Neuron (in vitro differentiated cells): ENCODE data around the gene C5orf52.
A peak's percentile ranks its signal among the peaks of the same experiment; 100 is the strongest.
"Not testable (repeated sequence)": the region's sequence is repeated elsewhere in the genome, so short reads cannot be mapped to it uniquely, and the experiment has no call there.

Source experiments
- H2AFZ ChIP-seq: one replicate; pipeline ENCODE4 v1.6.1; 2013; ENCODE audit warnings: low read depth, mild to moderate bottlenecking, inconsistent platforms, low read length, moderate library complexity
- H3K27me3 ChIP-seq: one replicate; pipeline ENCODE4 v1.6.1; 2013; ENCODE audit warnings: low read length; ENCODE audit not compliant: insufficient read depth
- H3K36me3 ChIP-seq: one replicate; pipeline ENCODE4 v1.6.1; 2013; ENCODE audit warnings: low read length; ENCODE audit not compliant: insufficient read depth
- H3K4me1 ChIP-seq: one replicate; pipeline ENCODE4 v1.6.1; 2013; ENCODE audit warnings: low read length; ENCODE audit not compliant: insufficient read depth
- H3K4me3 ChIP-seq: 2 replicates; pipeline ENCODE4 v1.5.1; 2013; ENCODE audit warnings: mild to moderate bottlenecking, low read length, moderate library complexity
- H3K9me3 ChIP-seq: one replicate; pipeline ENCODE4 v1.6.1; 2013; ENCODE audit warnings: low read length

Gene C5orf52

GRCh38 chr5:157659868-157660660, 11.3 kb upstream of the C5orf52 start:
- Histone ChIP-seq H3K9me3 (no peaks in the 10 kb centered on the region), H3K36me3 (no peaks in the 10 kb centered on the region), H3K4me1 (no peaks in the 10 kb centered on the region), H3K27me3 (no peaks in the 10 kb centered on the region), H3K4me3 (no peak overlapping the region), H2AFZ (no peak overlapping the region)

- no peaks in the 10 kb centered on the region for H3K36me3 ChIP-seq
- H3K27me3 ChIP-seq, result no peaks in the 10 kb centered on the region
- H3K9me3 ChIP-seq, result no peaks in the 10 kb centered on the region
- no peaks in the 10 kb centered on the region for H3K4me1 ChIP-seq
- H3K4me3 ChIP-seq, result no peak overlapping the region
- H2AFZ ChIP-seq, result no peak overlapping the region
These were observed 5.8 kb upstream of the C5orf52 start for GRCh38 chr5:157665467-157666070.

- H3K9me3 ChIP-seq, result peaks cover 2% of the 10 kb centered on the region
These were observed 3.0 kb upstream of the C5orf52 start for GRCh38 chr5:157668356-157668755.

GRCh38 chr5:157669701-157670097, 1.6 kb upstream of the C5orf52 start:
- no peaks in the 10 kb centered on the region for H3K4me1 ChIP-seq
- no peaks in the 10 kb centered on the region for H3K27me3 ChIP-seq
- H3K4me3 ChIP-seq, result no peak overlapping the region
- H3K36me3 ChIP-seq, result no peaks in the 10 kb centered on the region
- H2AFZ ChIP-seq, result no peak overlapping the region
- H3K9me3 ChIP-seq, result peaks cover 2% of the 10 kb centered on the region

More at GRCh38 chr5:157668356-157668755, 3.0 kb upstream of the C5orf52 start:
- Histone ChIP-seq H3K36me3 (no peaks in the 10 kb centered on the region), H2AFZ (no peak overlapping the region), H3K4me3 (no peak overlapping the region), H3K4me1 (no peaks in the 10 kb centered on the region), H3K27me3 (no peaks in the 10 kb centered on the region)

GRCh38 chr5:157671592-157672330, 428 bp downstream of the C5orf52 start:
- Histone ChIP-seq H3K27me3 (no peaks in the 10 kb centered on the region), H3K36me3 (no peaks in the 10 kb centered on the region), H2AFZ (no peak overlapping the region), H3K4me1 (no peaks in the 10 kb centered on the region), H3K4me3 (peak overlapping the region; percentile 14), H3K9me3 (peaks cover 2% of the 10 kb centered on the region)

GRCh38 chr5:157672976-157673375, 1.6 kb downstream of the C5orf52 start:
- Histone ChIP-seq H3K27me3 (no peaks in the 10 kb centered on the region), H3K36me3 (no peaks in the 10 kb centered on the region), H3K9me3 (peaks cover 2% of the 10 kb centered on the region), H3K4me3 (no peak overlapping the region), H3K4me1 (no peaks in the 10 kb centered on the region), H2AFZ (no peak overlapping the region)

- H3K27me3 ChIP-seq, H2AFZ ChIP-seq, H3K36me3 ChIP-seq, H3K4me1 ChIP-seq, H3K4me3 ChIP-seq, H3K9me3 ChIP-seq: not testable (repeated sequence)
These were observed 3.0 kb downstream of the C5orf52 start for GRCh38 chr5:157674351-157674750.

GRCh38 chr5:157677931-157678330, 6.6 kb downstream of the C5orf52 start:
- no peaks in the 10 kb centered on the region for H3K27me3 ChIP-seq
- H2AFZ ChIP-seq, result no peak overlapping the region
- H3K4me1 ChIP-seq, result no peaks in the 10 kb centered on the region
- H3K36me3 ChIP-seq, result no peaks in the 10 kb centered on the region
- no peaks in the 10 kb centered on the region for H3K9me3 ChIP-seq
- H3K4me3 ChIP-seq, result no peak overlapping the region

- Histone ChIP-seq H2AFZ (no peak overlapping the region), H3K4me3 (no peak overlapping the region), H3K36me3 (no peaks in the 10 kb centered on the region), H3K4me1 (no peaks in the 10 kb centered on the region), H3K27me3 (no peaks in the 10 kb centered on the region), H3K9me3 (no peaks in the 10 kb centered on the region)
These were observed 8.5 kb downstream of the C5orf52 start for GRCh38 chr5:157679801-157680200.

GRCh38 chr5:157680239-157680638, 8.9 kb downstream of the C5orf52 start:
- Histone ChIP-seq H3K36me3 (no peaks in the 10 kb centered on the region), H3K4me3 (no peak overlapping the region), H3K9me3 (no peaks in the 10 kb centered on the region), H3K27me3 (no peaks in the 10 kb centered on the region), H2AFZ (no peak overlapping the region), H3K4me1 (no peaks in the 10 kb centered on the region)

- H3K36me3 ChIP-seq, result no peaks in the 10 kb centered on the region
- H3K27me3 ChIP-seq, result no peaks in the 10 kb centered on the region
- no peaks in the 10 kb centered on the region for H3K4me1 ChIP-seq
- no peaks in the 10 kb centered on the region for H3K9me3 ChIP-seq
- H3K4me3 ChIP-seq, result no peak overlapping the region
- H2AFZ ChIP-seq, result no peak overlapping the region
These were observed 9.7 kb downstream of the C5orf52 start for GRCh38 chr5:157681048-157681447.

- no peaks in the 10 kb centered on the region for H3K9me3 ChIP-seq
- H3K4me3 ChIP-seq, result no peak overlapping the region
- no peak overlapping the region for H2AFZ ChIP-seq
- no peaks in the 10 kb centered on the region for H3K36me3 ChIP-seq
- no peaks in the 10 kb centered on the region for H3K4me1 ChIP-seq
- H3K27me3 ChIP-seq, result no peaks in the 10 kb centered on the region
These were observed 10.9 kb downstream of the C5orf52 start for GRCh38 chr5:157682257-157682656.
